Skeletal muscle satellite cell (primary cell): ENCODE measurements around the gene TMEM200B.
"Not testable (repeated sequence)": the region's sequence is repeated elsewhere in the genome, so short reads cannot be mapped to it uniquely, and the experiment has no call there.

Experiments used
- H3K27me3 ChIP-seq: 2 replicates; pipeline ENCODE4 v1.7.0; 2013; ENCODE audit warnings: low read length; ENCODE audit not compliant: control insufficient read depth, insufficient read depth
- H3K36me3 ChIP-seq: 2 replicates; pipeline ENCODE4 v1.7.0; 2013; ENCODE audit warnings: mild to moderate bottlenecking, control low read depth, low read length; ENCODE audit not compliant: insufficient read depth
- H3K4me1 ChIP-seq: 2 replicates; pipeline ENCODE4 v1.7.0; 2013; ENCODE audit warnings: low read length; ENCODE audit not compliant: control insufficient read depth, insufficient read depth
- H3K4me2 ChIP-seq: 2 replicates; pipeline ENCODE4 v1.7.0; 2013; ENCODE audit warnings: mild to moderate bottlenecking, low read length
- H3K4me3 ChIP-seq: 2 replicates; pipeline ENCODE4 v1.7.0; 2013; ENCODE audit warnings: low read length
- H3K9ac ChIP-seq: 2 replicates; pipeline ENCODE4 v1.7.0; 2013; ENCODE audit warnings: mild to moderate bottlenecking, low read depth, low read length, moderate library complexity
- H3K9me3 ChIP-seq: replicated peaks from 2 replicates; pipeline ENCODE4 v1.7.0; 2013; ENCODE audit warnings: mild to moderate bottlenecking, control low read depth, low read length

TMEM200B gene

DNA sequence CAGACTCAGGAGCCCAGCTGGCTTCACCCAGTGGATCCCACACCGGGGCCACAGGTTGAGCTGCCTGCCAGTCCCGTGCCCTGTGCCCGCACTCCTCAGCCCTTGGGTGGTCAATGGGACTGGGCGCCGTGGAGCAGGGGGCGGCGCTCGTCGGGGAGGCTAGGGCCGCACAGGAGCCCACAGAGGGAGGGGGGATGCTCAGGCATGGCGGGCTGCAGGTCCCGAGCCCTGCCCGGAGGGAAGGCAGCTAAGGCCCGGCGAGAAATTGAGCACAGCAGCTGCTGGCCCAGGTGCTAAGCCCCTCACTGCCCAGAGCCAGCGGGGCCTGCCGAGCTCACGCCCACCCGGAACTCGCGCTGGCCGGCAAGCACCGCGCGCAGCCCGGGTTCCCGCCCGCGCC lies 7.4 kb upstream of the TMEM200B start:
- not testable (repeated sequence) for H3K27me3 ChIP-seq, H3K9ac ChIP-seq, H3K9me3 ChIP-seq, H3K4me1 ChIP-seq, H3K36me3 ChIP-seq, H3K4me3 ChIP-seq, H3K4me2 ChIP-seq

DNA sequence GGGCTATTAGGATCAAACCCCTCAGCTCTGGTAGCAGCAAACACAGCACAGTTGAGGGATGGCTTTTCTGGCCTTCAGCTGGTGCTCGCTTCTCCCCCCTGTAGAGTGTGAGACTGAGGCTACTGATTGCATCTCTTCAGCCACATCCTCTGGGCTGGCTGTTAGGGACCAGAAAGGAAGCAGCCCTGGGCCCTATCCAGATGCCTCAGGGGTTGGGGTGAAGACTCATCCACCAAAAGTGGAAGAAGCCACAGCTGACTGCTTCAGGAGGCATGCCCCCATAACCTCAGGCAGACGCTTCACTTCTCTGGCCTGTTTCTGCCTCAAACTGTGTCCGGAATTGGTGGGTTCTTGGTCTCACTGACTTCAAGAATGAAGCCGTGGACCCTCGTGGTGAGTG lies 6.2 kb upstream of the TMEM200B start:
- no peak overlapping the region for H3K4me2 ChIP-seq
- H3K4me3 ChIP-seq: no peak overlapping the region
- H3K9ac ChIP-seq: no peak overlapping the region
- H3K36me3 ChIP-seq: no peaks in the 10 kb centered on the region
- H3K9me3 ChIP-seq: no peaks in the 10 kb centered on the region
- H3K4me1 ChIP-seq: peaks cover 3% of the 10 kb centered on the region
- H3K27me3 ChIP-seq: peaks cover 8% of the 10 kb centered on the region

DNA sequence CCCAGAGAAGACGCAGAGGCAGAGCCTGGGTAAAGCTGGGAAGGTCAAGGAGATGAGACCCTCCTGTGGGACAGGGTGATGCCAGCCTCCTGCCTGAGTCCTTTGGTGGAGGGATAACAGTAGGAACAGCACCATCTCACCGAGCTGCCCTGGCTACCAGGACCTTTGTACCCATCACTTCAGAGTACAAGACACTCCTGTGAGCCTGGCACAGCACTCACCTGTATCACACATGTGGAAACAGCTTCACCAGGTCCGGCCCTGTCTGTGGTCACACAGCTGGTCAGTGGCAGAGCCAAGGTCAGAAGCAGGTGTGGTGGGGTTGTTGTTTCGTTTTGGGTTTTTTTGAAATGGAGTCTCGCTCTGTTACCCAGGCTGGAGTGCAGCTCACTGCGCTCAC lies 5.0 kb upstream of the TMEM200B start:
- no peaks in the 10 kb centered on the region for H3K36me3 ChIP-seq
- H3K4me3 ChIP-seq: no peak overlapping the region
- no peaks in the 10 kb centered on the region for H3K9me3 ChIP-seq
- H3K27me3 ChIP-seq: peaks cover 8% of the 10 kb centered on the region
- peaks cover 9% of the 10 kb centered on the region for H3K4me1 ChIP-seq
- H3K4me2 ChIP-seq: no peak overlapping the region
- no peak overlapping the region for H3K9ac ChIP-seq

DNA sequence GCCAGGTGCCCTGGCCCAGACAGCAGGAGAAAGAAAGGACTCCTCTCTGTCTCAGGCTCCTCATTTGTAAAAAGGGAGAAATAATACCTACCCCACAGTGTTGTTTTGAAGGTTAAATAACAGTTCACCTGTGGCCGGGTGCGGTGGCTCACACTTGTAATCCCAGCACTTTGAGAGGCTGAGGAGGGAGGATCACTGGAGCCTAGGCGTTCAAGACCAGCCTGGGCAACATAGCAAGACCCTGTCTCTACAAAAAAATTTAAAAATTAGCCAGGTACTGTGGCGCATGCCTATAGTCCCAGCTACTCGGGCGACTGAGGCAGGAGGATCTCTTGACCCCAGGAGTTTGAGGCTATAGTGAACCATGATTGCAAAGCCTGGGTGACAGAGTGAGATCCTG lies 2.5 kb upstream of the TMEM200B start:
- H3K9me3 ChIP-seq: no peaks in the 10 kb centered on the region
- H3K4me2 ChIP-seq: no peak overlapping the region
- H3K36me3 ChIP-seq: no peaks in the 10 kb centered on the region
- no peak overlapping the region for H3K9ac ChIP-seq
- peaks cover 27% of the 10 kb centered on the region for H3K27me3 ChIP-seq
- H3K4me1 ChIP-seq: peaks cover 25% of the 10 kb centered on the region
- no peak overlapping the region for H3K4me3 ChIP-seq

DNA sequence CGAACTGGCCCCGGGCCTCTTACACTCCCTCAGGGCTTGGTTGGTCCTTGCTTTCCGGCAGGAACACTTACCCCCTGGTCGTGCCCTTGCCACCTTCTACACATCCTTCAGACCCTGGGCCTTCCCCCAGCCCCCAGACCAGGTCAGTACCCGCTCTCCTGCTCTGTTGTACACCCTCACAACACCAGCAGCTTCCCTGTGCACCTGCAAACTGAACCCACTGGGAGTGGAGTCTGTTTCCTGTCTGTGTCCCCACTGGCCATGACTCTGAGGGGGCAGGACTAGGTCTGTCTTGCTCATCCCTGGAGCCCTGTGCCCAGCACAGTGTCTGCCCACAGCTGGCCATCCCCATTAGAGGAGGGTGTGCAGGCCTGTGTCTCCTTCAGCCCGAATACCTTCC lies 2.1 kb upstream of the TMEM200B start:
- H3K27me3 ChIP-seq: peaks cover 27% of the 10 kb centered on the region
- no peak overlapping the region for H3K4me2 ChIP-seq
- peaks cover 25% of the 10 kb centered on the region for H3K4me1 ChIP-seq
- no peak overlapping the region for H3K9ac ChIP-seq
- no peaks in the 10 kb centered on the region for H3K36me3 ChIP-seq
- H3K4me3 ChIP-seq: no peak overlapping the region
- H3K9me3 ChIP-seq: no peaks in the 10 kb centered on the region

DNA sequence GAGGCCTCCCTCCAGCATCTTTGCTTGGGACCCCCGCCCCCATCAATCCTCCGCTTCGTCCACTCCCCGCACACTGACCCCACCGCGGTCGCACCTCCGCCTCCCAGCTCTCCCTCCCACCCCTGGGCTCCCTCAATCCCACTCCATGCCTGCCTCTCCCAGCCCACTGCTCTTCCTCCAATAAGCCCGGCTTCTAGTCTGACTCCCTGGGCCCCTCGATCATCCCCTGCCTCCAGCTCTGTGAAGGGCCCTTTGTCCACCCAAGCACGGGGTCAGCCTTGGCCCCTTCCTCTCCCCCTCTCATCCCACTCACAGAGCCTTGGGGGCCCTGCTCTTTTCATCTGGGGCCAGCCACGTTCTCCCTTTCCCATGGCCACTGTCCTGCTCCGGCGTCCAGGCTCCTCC lies 1.5 kb upstream of the TMEM200B start:
- Histone ChIP-seq H3K9me3 (no peaks in the 10 kb centered on the region), H3K4me1 (peaks cover 25% of the 10 kb centered on the region), H3K4me3 (peak overlapping the region; percentile 84), H3K36me3 (no peaks in the 10 kb centered on the region), H3K4me2 (peak overlapping the region; percentile 89), H3K9ac (peak overlapping the region; percentile 88), H3K27me3 (peaks cover 28% of the 10 kb centered on the region)

DNA sequence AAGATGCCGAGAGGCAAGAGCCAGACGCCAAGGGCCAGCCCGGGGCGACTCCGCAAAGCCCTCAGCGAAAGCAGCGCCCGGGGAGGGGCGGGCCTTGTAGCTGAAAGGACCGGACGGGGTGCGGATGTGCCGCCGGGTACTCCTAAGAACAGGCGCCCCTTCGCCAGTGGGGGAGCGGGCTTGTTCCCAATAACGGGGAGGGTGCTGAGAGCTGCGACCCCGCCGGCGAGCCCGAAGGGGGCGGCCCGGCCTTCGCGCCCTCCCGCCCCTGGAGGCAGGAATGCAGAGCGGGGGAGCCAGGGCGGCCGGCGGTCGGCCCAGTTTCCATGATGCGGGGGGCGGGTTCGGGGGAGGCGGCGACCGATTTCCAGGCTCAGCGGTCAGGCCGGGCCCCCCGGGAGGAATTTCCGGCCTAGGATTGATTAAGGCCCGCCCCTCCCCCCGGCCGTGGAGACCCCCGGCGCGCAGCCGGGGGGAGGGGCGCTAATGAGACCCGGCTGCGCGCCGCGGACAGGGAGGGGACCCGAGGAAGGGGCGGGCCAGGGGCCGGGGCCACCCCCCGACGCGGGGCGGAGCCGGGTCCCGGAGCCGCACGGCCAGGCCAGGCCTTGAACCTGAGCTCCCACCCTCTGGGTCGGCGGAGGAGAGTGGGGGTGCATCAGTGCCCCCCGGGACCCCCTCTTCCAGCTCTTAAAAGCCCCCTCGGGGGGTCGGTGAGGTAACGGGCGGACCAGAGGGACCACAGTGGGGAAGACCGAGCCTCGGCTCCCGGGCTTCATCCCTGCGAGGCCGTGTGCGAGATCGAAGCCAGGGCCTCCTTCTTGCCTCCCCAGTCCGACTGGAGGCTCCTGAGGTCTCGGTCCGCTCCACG lies 898 bp upstream of the TMEM200B start:
- Histone ChIP-seq H3K9ac (peak overlapping the region; percentile 88), H3K4me2 (peak overlapping the region; percentile 89), H3K27me3 (peaks cover 29% of the 10 kb centered on the region), H3K9me3 (no peaks in the 10 kb centered on the region), H3K36me3 (no peaks in the 10 kb centered on the region), H3K4me3 (peak overlapping the region; percentile 84), H3K4me1 (peaks cover 25% of the 10 kb centered on the region)

DNA sequence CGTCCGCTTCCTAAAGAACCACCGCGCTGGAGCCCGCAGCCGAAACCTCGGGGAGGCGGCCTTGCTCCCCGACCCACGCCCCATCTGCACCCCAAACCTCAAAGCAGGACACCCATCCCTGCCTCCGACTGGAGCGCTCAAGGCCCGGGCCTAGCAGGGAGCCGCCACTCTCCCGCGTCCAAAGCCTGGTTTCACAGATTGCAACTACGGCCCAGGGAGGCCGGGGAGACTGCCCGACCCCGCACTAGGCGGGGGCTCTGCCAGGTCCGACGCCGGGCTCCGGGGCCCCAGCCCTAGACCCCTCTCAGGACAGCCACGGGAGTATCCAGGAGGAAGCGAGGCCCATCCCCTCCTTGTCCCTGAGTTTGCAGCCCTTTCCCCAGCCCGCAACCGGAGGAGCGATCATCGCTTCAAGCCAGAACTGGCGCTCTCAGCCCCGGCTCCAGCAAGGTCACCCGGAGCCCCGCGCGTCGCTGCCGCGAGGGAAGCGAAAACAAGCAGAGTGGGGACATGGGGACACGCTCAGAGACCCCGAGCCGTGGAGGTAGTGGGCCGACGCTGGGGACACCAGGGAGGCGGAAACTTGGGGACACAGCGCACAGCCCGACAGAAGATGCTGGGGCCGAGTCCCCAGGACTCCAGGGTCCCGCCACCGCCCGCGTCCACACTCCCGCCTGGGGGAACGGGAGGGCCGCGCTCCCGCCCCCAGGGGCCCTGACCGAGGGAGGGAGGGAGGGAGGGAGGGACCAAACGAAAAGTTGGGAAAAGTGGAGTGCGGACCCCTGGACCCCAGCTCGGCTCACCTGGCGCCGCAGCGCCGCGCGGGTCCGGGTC lies 433 bp downstream of the TMEM200B start:
- no peaks in the 10 kb centered on the region for H3K9me3 ChIP-seq
- H3K27me3 ChIP-seq: peaks cover 33% of the 10 kb centered on the region
- H3K9ac ChIP-seq: no peak overlapping the region
- H3K36me3 ChIP-seq: no peaks in the 10 kb centered on the region
- H3K4me2 ChIP-seq: peak overlapping the region; percentile 89
- peaks cover 25% of the 10 kb centered on the region for H3K4me1 ChIP-seq
- H3K4me3 ChIP-seq: peak overlapping the region; percentile 57

DNA sequence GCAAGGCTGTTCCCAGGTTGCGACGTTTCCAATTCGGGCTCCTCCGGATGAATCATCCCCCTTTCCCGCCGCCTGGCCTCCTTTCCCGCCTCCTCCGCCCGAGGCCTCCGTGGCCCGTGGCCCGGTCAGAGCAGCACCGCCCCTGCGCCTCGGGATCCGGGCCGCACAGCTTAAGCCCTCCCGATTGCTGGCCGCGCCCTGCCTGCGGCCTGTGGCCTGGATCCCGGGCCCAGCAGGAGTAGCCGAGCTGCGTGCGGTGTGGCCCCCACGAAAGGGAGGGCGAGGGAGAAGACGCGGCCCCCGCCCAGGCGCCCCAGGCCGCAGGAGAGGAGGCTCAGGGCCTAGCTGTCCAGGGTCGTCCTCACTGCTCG lies 1.0 kb downstream of the TMEM200B start:
- H3K36me3 ChIP-seq: no peaks in the 10 kb centered on the region
- H3K9ac ChIP-seq: peak overlapping the region; percentile 29
- H3K4me1 ChIP-seq: peaks cover 25% of the 10 kb centered on the region
- H3K9me3 ChIP-seq: no peaks in the 10 kb centered on the region
- H3K4me2 ChIP-seq: peak overlapping the region; percentile 89
- peaks cover 27% of the 10 kb centered on the region for H3K27me3 ChIP-seq
- H3K4me3 ChIP-seq: peak overlapping the region; percentile 57

DNA sequence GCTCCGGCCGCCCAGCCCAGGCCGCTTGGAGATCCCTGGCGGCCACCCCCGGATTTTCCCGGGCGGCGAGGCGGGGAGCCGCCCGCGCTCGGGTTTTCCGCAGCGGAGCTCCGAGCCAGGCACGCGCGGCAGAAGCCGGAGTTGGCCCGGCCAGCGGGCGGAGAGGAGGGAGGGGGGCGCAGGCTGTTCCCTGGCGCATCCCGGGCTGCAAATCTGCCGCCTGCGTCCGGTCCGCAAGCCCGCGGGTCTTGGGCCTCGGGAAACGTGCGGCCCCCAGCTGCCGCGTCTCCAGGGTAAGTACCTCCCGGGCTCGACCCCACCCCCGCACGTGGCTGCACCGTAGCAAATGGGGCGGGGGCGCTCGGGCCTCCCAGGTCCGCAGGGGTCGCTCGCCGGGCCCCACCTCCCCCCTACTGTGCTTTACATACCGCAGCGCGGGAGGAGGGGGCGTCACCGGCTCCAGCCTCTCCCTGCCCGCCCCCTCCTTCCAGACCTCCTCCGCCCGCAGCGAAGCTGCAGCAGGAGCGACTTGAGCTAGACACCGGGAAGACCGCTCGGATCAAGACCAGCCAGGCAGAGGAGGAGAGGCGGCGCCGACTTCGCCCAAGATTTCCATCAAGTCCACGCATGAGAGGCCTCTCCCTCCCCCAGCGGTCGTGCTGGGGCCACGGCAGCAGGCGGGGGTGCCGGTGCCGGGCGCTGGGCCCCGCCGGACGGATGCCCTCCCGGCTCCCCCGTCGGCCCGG lies 1.6 kb downstream of the TMEM200B start:
- Histone ChIP-seq H3K4me2 (peak overlapping the region; percentile 89), H3K9me3 (no peaks in the 10 kb centered on the region), H3K27me3 (peaks cover 25% of the 10 kb centered on the region), H3K36me3 (no peaks in the 10 kb centered on the region), H3K4me3 (peak overlapping the region; percentile 57), H3K9ac (peak overlapping the region; percentile 29), H3K4me1 (peaks cover 25% of the 10 kb centered on the region)

DNA sequence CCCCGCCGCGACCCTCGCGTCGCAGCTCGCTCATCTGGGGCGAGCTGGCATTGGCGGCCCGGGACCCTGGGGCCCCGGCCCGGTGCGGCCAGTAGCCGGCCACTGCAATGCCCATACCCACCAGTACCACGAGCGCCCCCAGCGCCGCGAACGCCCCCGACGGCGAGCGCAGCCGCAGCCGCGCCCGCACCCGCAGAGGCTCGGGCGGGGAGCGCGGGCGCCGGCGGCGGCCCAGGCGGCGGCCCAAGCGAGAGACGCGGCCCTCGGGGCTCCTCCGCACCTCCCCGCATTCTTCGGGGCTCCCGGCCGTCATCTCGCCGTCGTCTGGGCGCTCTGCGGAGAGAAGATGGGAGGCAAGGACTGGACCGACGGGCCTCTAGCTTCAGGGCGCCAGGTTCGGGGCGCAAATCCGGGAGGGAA lies 2.2 kb downstream of the TMEM200B start:
- H3K36me3 ChIP-seq: no peaks in the 10 kb centered on the region
- H3K4me3 ChIP-seq: peak overlapping the region; percentile 57
- no peak overlapping the region for H3K9ac ChIP-seq
- H3K27me3 ChIP-seq: peaks cover 25% of the 10 kb centered on the region
- no peaks in the 10 kb centered on the region for H3K9me3 ChIP-seq
- peak overlapping the region; percentile 89 for H3K4me2 ChIP-seq
- H3K4me1 ChIP-seq: peaks cover 25% of the 10 kb centered on the region
